Measurements from ENCODE around the gene KLF16.

GRCh38 chr19:1872807-1873523 is 9.6 kb upstream of the KLF16 start:
- TF ChIP-seq, protein P1, sequence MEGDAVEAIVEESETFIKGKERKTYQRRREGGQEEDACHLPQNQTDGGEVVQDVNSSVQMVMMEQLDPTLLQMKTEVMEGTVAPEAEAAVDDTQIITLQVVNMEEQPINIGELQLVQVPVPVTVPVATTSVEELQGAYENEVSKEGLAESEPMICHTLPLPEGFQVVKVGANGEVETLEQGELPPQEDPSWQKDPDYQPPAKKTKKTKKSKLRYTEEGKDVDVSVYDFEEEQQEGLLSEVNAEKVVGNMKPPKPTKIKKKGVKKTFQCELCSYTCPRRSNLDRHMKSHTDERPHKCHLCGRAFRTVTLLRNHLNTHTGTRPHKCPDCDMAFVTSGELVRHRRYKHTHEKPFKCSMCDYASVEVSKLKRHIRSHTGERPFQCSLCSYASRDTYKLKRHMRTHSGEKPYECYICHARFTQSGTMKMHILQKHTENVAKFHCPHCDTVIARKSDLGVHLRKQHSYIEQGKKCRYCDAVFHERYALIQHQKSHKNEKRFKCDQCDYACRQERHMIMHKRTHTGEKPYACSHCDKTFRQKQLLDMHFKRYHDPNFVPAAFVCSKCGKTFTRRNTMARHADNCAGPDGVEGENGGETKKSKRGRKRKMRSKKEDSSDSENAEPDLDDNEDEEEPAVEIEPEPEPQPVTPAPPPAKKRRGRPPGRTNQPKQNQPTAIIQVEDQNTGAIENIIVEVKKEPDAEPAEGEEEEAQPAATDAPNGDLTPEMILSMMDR (IDR thresholded peaks at IDR 0.05; ENCODE audit: low read length), result no peak
- no peak for TF ChIP-seq EZH2 (IDR thresholded peaks at IDR 0.05; ENCODE audit: borderline replicate concordance, low read length)

Data from OCI-LY1 (cell line).